Smooth muscle cell (in vitro differentiated cells): ENCODE measurements around the gene MYH11. TPM values are rescaled to one million over a fixed set of nuclear protein-coding genes. Genes with fewer than 3 reads are reported as not detected.

Experiments used
- DNase-seq: peaks from one replicate; lab custom pipeline; 2025; ENCODE audit not compliant: unreplicated experiment; lab: John Stamatoyannopoulos, UW
- H2AFZ ChIP-seq: fragments of 200-600 bp; sonication (generic); 2 replicates; pipeline ENCODE4 v1.6.0; 2016; ENCODE audit warnings: antibody characterized with exemption, low read depth, mild to moderate bottlenecking
- H3F3A ChIP-seq: fragments of 200-600 bp; sonication (generic); 2 replicates; pipeline ENCODE4 v1.6.0; 2017; ENCODE audit warnings: antibody characterized with exemption, low read depth
- H3K27ac ChIP-seq: fragments of 200-600 bp; sonication (generic); 2 replicates; pipeline ENCODE4 v1.5.1; 2016; ENCODE audit warnings: low read depth, mild to moderate bottlenecking
- H3K27me3 ChIP-seq: fragments of 200-600 bp; sonication (generic); 2 replicates; pipeline ENCODE4 v1.6.1; 2016; ENCODE audit warnings: low read depth, mild to moderate bottlenecking
- H3K36me3 ChIP-seq: fragments of 200-600 bp; sonication (generic); 2 replicates; pipeline ENCODE4 v1.5.1; 2016; ENCODE audit warnings: low read depth
- H3K4me1 ChIP-seq: fragments of 200-600 bp; sonication (generic); 2 replicates; pipeline ENCODE4 v1.5.1; 2016; ENCODE audit warnings: low read depth
- H3K4me2 ChIP-seq: fragments of 200-600 bp; sonication (generic); 2 replicates; pipeline ENCODE4 v1.6.0; 2016; ENCODE audit warnings: mild to moderate bottlenecking
- H3K4me3 ChIP-seq: fragments of 200-600 bp; sonication (generic); 2 replicates; pipeline ENCODE4 v1.5.1; 2016; ENCODE audit warnings: mild to moderate bottlenecking
- H3K79me2 ChIP-seq: fragments of 200-600 bp; sonication (generic); 2 replicates; pipeline ENCODE4 v1.6.0; 2016; ENCODE audit warnings: low read depth, mild to moderate bottlenecking
- H3K9ac ChIP-seq: fragments of 200-600 bp; sonication (generic); 2 replicates; pipeline ENCODE4 v1.6.0; 2016; ENCODE audit warnings: low read depth
- H3K9me3 ChIP-seq: fragments of 200-600 bp; sonication (generic); replicated peaks from 2 replicates; pipeline ENCODE4 v1.5.1; 2016; ENCODE audit warnings: low read depth
- H4K20me1 ChIP-seq: fragments of 200-600 bp; sonication (generic); 2 replicates; pipeline ENCODE4 v1.6.0; 2016; ENCODE audit warnings: low read depth
- WGBS: methylation state at CpG from one replicate; pipeline ENCODE4 v1.1.7; 2016; ENCODE audit warnings: low lambda C conversion rate; 5-methylcytosine and 5-hydroxymethylcytosine counted together
- polyA plus RNA-seq: library from polyadenylated mRNA; unstranded; fragments of >200 nt; fragmentation: Nextera tagmentation; extraction: Ambion mirVana; gene quantifications from 2 replicates; pipeline ENCODE4 v1.2.1, GENCODE V29; 2016
- total RNA-seq: library from RNA; depleted of rRNA; stranded (reverse); fragments of >200 nt; gene quantifications from 2 replicates; pipeline ENCODE4 v1.2.3, GENCODE V29; 2014
- TF ChIP-seq, protein P1 (sequence below): fragments of 200-600 bp; sonication (generic); IDR thresholded peaks from 2 replicates; pipeline ENCODE4 v1.5.1; 2017; ENCODE audit warnings: borderline replicate concordance, mild to moderate bottlenecking, antibody characterized with exemption; ENCODE audit not compliant: insufficient read depth, poor library complexity, severe bottlenecking

The MYH11 gene
- total and polyA plus RNA-seq, 2 experiments from 2014 or later = 0.58 TPM; not detected in 1

GRCh38 chr16:15900901-15901500, 44.2 kb upstream of the MYH11 start:
- TF ChIP-seq, protein P1, sequence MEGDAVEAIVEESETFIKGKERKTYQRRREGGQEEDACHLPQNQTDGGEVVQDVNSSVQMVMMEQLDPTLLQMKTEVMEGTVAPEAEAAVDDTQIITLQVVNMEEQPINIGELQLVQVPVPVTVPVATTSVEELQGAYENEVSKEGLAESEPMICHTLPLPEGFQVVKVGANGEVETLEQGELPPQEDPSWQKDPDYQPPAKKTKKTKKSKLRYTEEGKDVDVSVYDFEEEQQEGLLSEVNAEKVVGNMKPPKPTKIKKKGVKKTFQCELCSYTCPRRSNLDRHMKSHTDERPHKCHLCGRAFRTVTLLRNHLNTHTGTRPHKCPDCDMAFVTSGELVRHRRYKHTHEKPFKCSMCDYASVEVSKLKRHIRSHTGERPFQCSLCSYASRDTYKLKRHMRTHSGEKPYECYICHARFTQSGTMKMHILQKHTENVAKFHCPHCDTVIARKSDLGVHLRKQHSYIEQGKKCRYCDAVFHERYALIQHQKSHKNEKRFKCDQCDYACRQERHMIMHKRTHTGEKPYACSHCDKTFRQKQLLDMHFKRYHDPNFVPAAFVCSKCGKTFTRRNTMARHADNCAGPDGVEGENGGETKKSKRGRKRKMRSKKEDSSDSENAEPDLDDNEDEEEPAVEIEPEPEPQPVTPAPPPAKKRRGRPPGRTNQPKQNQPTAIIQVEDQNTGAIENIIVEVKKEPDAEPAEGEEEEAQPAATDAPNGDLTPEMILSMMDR = no peak
- Histone ChIP-seq H3K4me1 (no peaks in the 10 kb centered on the region), H3F3A (no peaks in the 10 kb centered on the region), H3K27ac (no peak overlapping the region), H2AFZ (no peak overlapping the region), H3K4me3 (no peak overlapping the region), H3K36me3 (no peaks in the 10 kb centered on the region), H3K9ac (no peak overlapping the region), H3K4me2 (no peak overlapping the region), H3K79me2 (no peaks in the 10 kb centered on the region), H4K20me1 (no peaks in the 10 kb centered on the region), H3K9me3 (no peaks in the 10 kb centered on the region), H3K27me3 (no peaks in the 10 kb centered on the region)
- WGBS = 87% methylated on average over 6 of the region's 6 CpGs
- no peak for DNase-seq

- Histone ChIP-seq H2AFZ (no peak overlapping the region), H3K27me3 (no peaks in the 10 kb centered on the region), H3K9me3 (no peaks in the 10 kb centered on the region), H3K4me3 (no peak overlapping the region), H3K79me2 (no peaks in the 10 kb centered on the region), H3F3A (no peaks in the 10 kb centered on the region), H3K9ac (no peak overlapping the region), H3K36me3 (no peaks in the 10 kb centered on the region), H3K27ac (no peak overlapping the region), H3K4me2 (no peak overlapping the region), H3K4me1 (no peaks in the 10 kb centered on the region), H4K20me1 (no peaks in the 10 kb centered on the region)
- WGBS = 98% methylated on average over 3 of the region's 3 CpGs
- DNase-seq = no peak
- TF ChIP-seq, protein P1 = no peak
These were observed 43.5 kb upstream of the MYH11 start for GRCh38 chr16:15900357-15900756.

DNA sequence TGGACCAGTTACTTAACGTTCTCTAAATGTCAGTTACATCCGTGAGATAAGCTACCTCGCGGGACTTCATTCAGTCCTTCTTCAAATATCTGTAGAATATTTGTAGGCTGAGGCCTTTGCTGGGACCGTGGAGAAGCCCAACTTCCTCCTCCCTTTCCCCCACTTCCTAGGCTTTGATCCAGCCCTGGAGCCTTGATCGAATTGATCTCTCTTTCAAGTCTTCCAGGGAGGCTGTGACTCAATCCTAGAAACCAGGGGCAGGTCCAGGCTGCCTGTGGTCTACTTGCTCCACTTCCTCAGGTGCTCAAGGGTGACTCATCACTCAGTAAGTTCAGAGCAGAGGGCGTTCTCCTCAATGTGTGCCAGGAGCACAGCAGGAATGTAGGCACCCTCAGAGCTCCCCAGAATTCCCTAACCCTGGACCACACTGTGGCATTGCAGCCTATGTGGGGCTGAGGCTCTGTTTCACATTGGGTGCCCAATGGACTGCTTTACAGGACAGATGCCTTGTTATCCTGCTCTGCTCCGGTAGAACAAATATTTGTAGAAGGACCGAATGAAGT, 42.8 kb upstream of the MYH11 start:
- Histone ChIP-seq H3K9me3 (no peaks in the 10 kb centered on the region), H3K27ac (peak overlapping the region; percentile 53), H3K36me3 (no peaks in the 10 kb centered on the region), H3K4me3 (no peak overlapping the region), H3F3A (no peaks in the 10 kb centered on the region), H3K9ac (no peak overlapping the region), H3K27me3 (no peaks in the 10 kb centered on the region), H3K4me2 (no peak overlapping the region), H3K4me1 (no peaks in the 10 kb centered on the region), H2AFZ (no peak overlapping the region), H4K20me1 (no peaks in the 10 kb centered on the region), H3K79me2 (no peaks in the 10 kb centered on the region)
- TF ChIP-seq, protein P1 = no peak
- WGBS = 55% methylated on average over 9 of the region's 9 CpGs
- DNase-seq = no peak

DNA sequence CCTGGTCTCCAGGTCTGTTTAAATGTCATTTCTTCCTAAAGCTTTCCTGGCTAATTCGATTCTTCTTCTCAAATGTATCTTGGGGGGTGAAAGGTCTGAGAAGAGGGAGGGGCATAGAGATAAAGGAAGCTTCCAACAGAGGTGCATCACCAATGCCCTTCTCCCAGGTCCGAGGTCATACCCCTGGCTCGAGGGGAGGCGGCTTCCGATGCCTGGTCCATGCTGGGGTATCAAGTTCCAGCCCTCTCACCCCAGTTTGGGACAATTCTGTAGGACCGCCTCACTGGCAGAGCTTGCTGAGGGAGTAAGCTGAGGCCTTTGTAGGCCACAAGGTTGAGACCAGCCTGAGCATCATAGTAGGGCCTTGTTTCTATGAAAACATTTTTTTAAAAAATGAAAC, 41.8 kb upstream of the MYH11 start:
- Histone ChIP-seq H3K4me2 (no peak overlapping the region), H3F3A (no peaks in the 10 kb centered on the region), H3K4me1 (no peaks in the 10 kb centered on the region), H3K9me3 (no peaks in the 10 kb centered on the region), H3K27ac (no peak overlapping the region), H3K36me3 (no peaks in the 10 kb centered on the region), H3K9ac (no peak overlapping the region), H3K27me3 (no peaks in the 10 kb centered on the region), H4K20me1 (no peaks in the 10 kb centered on the region), H3K4me3 (no peak overlapping the region), H2AFZ (no peak overlapping the region), H3K79me2 (no peaks in the 10 kb centered on the region)
- 95% methylated on average over 6 of the region's 6 CpGs for WGBS
- DNase-seq = no peak
- TF ChIP-seq, protein P1 = no peak
